DND-41 (cell line): ENCODE data around the gene PAWR.

ENCODE experiments used
- ATAC-seq: fragments of 200-7000 bp; cut with Tn5 transposase; 3 replicates; pipeline ENCODE4 v1.9.1; 2021; ENCODE audit warnings: low read depth; ENCODE audit not compliant: insufficient read depth
- DNase-seq: peaks from one replicate; pipeline ENCODE4 v3.0.0-alpha.2; 2020
- H2AFZ ChIP-seq: 2 replicates; pipeline ENCODE4 v1.6.0; 2012; ENCODE audit warnings: low read depth, low read length
- H3K27ac ChIP-seq: 2 replicates; pipeline ENCODE4 v1.5.1; 2012; ENCODE audit warnings: low read length, inconsistent platforms
- H3K27me3 ChIP-seq: fragments of 200-600 bp; sonication (generic); 2 replicates; pipeline ENCODE4 v1.6.0; 2012; ENCODE audit warnings: low read length, mild to moderate bottlenecking, inconsistent platforms; ENCODE audit not compliant: insufficient read depth, poor library complexity
- H3K36me3 ChIP-seq: 2 replicates; pipeline ENCODE4 v1.5.1; 2012; ENCODE audit warnings: low read length, inconsistent platforms; ENCODE audit not compliant: insufficient read depth
- H3K4me1 ChIP-seq: 2 replicates; pipeline ENCODE4 v1.5.1; 2012; ENCODE audit warnings: mild to moderate bottlenecking, low read length; ENCODE audit not compliant: insufficient read depth
- H3K4me2 ChIP-seq: 2 replicates; pipeline ENCODE4 v1.6.0; 2012; ENCODE audit warnings: mild to moderate bottlenecking, moderate library complexity, low read length, inconsistent platforms; ENCODE audit not compliant: insufficient read depth
- H3K4me3 ChIP-seq, 2 experiments: fragments of 200-600 bp in 1 of 2; shearing (Covaris generic) in 1 of 2; 2 replicates each; pipeline ENCODE4 v1.5.1; 2012 to 2016; ENCODE audit warnings: inconsistent platforms in 2 of 2, low read length in 2 of 2, mild to moderate bottlenecking in 2 of 2, low read depth in 1 of 2, moderate library complexity in 1 of 2
- H3K79me2 ChIP-seq: 2 replicates; pipeline ENCODE4 v1.6.0; 2012; ENCODE audit warnings: low read length, inconsistent platforms; ENCODE audit not compliant: insufficient read depth
- H3K9ac ChIP-seq: 2 replicates; pipeline ENCODE4 v1.6.0; 2012; ENCODE audit warnings: low read depth, mild to moderate bottlenecking, inconsistent platforms, low read length, moderate library complexity
- H3K9me3 ChIP-seq: 2 replicates; pipeline ENCODE4 v1.5.1; 2012; ENCODE audit warnings: low read length, moderate library complexity, mild to moderate bottlenecking, inconsistent platforms; ENCODE audit not compliant: insufficient read depth, severe bottlenecking
- H4K20me1 ChIP-seq: 2 replicates; pipeline ENCODE4 v1.6.0; 2012; ENCODE audit warnings: low read length; ENCODE audit not compliant: insufficient read depth
- CTCF ChIP-seq: IDR thresholded peaks from 2 replicates; pipeline ENCODE4 v1.5.1; 2012; ENCODE audit warnings: borderline replicate concordance, low read length, moderate library complexity, mild to moderate bottlenecking; ENCODE audit not compliant: poor library complexity, severe bottlenecking; ENCODE audit errors: extremely low read depth
- EZH2 ChIP-seq: IDR thresholded peaks from 3 replicates; pipeline ENCODE4 v1.6.1; 2012; ENCODE audit warnings: borderline replicate concordance, low read depth, mild to moderate bottlenecking, moderate library complexity, low read length, inconsistent platforms; ENCODE audit not compliant: severe bottlenecking

PAWR gene

GRCh38 chr12:79682593-79682992, 8.2 kb downstream of the PAWR start:
- Histone ChIP-seq H3K9me3 (no peaks in the 10 kb centered on the region), H2AFZ (no peak overlapping the region), H3K36me3 (no peaks in the 10 kb centered on the region), H3K4me3 (no peak overlapping the region), H3K27me3 (no peaks in the 10 kb centered on the region), H4K20me1 (no peaks in the 10 kb centered on the region), H3K79me2 (no peaks in the 10 kb centered on the region), H3K27ac (no peak overlapping the region), H3K9ac (no peak overlapping the region), H3K4me2 (no peak overlapping the region), H3K4me1 (no peaks in the 10 kb centered on the region)
- TF ChIP-seq EZH2 (no peak), CTCF (no peak)
- no peak for DNase-seq
- no peak for ATAC-seq

- Histone ChIP-seq H3K79me2 (no peaks in the 10 kb centered on the region), H3K27ac (no peak overlapping the region), H3K27me3 (no peaks in the 10 kb centered on the region), H3K9me3 (no peaks in the 10 kb centered on the region), H3K9ac (no peak overlapping the region), H3K4me2 (no peak overlapping the region), H3K4me3 (no peak overlapping the region), H2AFZ (no peak overlapping the region), H3K36me3 (no peaks in the 10 kb centered on the region), H3K4me1 (no peaks in the 10 kb centered on the region), H4K20me1 (no peaks in the 10 kb centered on the region)
- no peak for ATAC-seq
- DNase-seq: no peak
- TF ChIP-seq EZH2 (no peak), CTCF (no peak)
Measured at GRCh38 chr12:79681008-79681590, 9.7 kb downstream of the PAWR start.

GRCh38 chr12:79680051-79680450, 10.7 kb downstream of the PAWR start:
- no peaks in the 10 kb centered on the region for H3K27me3 ChIP-seq
- H3K4me2 ChIP-seq: no peak overlapping the region
- H3K27ac ChIP-seq: no peak overlapping the region
- no peaks in the 10 kb centered on the region for H3K36me3 ChIP-seq
- no peaks in the 10 kb centered on the region for H3K9me3 ChIP-seq
- no peak for ATAC-seq
- no peaks in the 10 kb centered on the region for H3K4me1 ChIP-seq
- no peak overlapping the region for H2AFZ ChIP-seq
- TF ChIP-seq CTCF (no peak), EZH2 (no peak)
- DNase-seq: no peak
- H3K9ac ChIP-seq: no peak overlapping the region
- no peaks in the 10 kb centered on the region for H4K20me1 ChIP-seq
- H3K79me2 ChIP-seq: no peaks in the 10 kb centered on the region
- no peak overlapping the region for H3K4me3 ChIP-seq

GRCh38 chr12:79678306-79678705, 12.5 kb downstream of the PAWR start:
- no peak overlapping the region for H3K4me2 ChIP-seq
- DNase-seq (no peak), ATAC-seq (no peak)
- no peak overlapping the region for H2AFZ ChIP-seq
- no peaks in the 10 kb centered on the region for H4K20me1 ChIP-seq
- H3K79me2 ChIP-seq: no peaks in the 10 kb centered on the region
- no peaks in the 10 kb centered on the region for H3K4me1 ChIP-seq
- TF ChIP-seq EZH2 (no peak), CTCF (no peak)
- H3K9ac ChIP-seq: no peak overlapping the region
- no peaks in the 10 kb centered on the region for H3K9me3 ChIP-seq
- no peaks in the 10 kb centered on the region for H3K36me3 ChIP-seq
- H3K4me3 ChIP-seq: no peak overlapping the region
- no peaks in the 10 kb centered on the region for H3K27me3 ChIP-seq
- no peak overlapping the region for H3K27ac ChIP-seq
